GM21447 (cell line): ENCODE results near the gene HHATL.

ENCODE experiments used
- ATAC-seq: cut with Tn5 transposase; IDR thresholded peaks from one replicate; pipeline ENCODE4 v1.9.1; 2021; ENCODE audit not compliant: unreplicated experiment

HHATL gene

GRCh38 chr3:42685891-42686820 lies 16.4 kb downstream of the HHATL start:
- no peak for ATAC-seq

DNA sequence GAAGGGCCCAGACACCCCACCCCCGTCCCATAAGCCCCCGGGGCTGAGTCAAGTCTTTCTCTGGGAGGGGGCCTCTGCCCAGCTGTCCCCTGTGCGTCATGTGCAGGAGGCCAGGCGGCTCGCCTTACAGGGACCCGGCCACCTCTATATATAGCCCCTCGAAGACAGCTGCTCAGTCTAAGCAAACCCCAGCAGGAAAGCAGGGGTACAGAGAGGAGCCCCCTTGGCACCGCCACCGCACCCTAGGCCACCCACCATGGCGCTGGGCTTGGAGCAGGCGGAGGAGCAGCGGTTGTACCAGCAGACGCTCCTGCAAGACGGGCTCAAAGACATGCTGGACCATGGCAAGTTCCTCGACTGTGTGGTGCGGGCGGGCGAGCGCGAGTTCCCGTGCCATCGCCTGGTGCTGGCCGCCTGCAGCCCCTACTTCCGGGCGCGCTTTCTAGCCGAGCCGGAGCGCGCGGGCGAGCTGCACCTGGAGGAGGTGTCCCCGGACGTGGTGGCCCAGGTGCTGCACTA lies 17.2 kb downstream of the HHATL start, which contains the start of gene KLHL40:
Gene KLHL40 (plus strand): TSS at position 175 of the 519 bp plus-strand sequence. CDS start 82 bp downstream, at position 257.
- no peak for ATAC-seq

- ATAC-seq: no peak
These were observed 17.8 kb downstream of the HHATL start for GRCh38 chr3:42684632-42685362.

DNA sequence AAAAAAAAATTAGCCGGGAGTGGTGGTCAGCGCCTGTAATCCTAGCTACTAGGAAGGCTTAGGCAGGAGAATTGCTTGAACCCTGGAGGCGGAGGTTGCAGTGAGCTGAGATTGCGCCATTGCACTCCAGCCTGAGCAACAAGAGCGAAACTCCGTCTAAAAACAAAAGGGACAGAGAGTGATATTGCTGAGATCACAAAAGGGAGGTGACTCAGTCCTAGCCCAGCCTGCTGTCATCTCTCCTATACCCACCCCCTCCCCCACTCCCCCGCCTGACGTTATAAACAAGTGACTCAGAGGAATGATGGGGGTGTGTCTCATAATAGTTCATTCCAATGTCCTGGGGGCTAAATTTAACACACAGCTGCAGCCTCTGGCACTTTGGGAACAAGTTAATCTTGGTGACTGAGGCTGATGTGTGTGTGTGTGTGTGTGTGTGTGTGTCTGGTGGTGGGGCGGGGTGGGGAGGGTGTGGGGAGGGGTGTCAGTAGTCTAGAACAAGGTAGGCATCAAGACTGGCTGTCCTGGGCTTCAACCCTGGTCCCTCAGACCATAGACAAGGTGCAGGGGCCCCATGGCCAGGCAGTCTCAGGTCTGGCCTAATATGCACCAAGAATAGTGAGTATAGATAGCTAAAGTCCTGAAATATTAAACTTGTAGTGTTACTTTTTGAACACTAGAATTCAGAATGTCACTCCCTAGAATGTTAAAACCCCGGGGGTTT lies 18.6 kb downstream of the HHATL start:
- no peak for ATAC-seq

DNA sequence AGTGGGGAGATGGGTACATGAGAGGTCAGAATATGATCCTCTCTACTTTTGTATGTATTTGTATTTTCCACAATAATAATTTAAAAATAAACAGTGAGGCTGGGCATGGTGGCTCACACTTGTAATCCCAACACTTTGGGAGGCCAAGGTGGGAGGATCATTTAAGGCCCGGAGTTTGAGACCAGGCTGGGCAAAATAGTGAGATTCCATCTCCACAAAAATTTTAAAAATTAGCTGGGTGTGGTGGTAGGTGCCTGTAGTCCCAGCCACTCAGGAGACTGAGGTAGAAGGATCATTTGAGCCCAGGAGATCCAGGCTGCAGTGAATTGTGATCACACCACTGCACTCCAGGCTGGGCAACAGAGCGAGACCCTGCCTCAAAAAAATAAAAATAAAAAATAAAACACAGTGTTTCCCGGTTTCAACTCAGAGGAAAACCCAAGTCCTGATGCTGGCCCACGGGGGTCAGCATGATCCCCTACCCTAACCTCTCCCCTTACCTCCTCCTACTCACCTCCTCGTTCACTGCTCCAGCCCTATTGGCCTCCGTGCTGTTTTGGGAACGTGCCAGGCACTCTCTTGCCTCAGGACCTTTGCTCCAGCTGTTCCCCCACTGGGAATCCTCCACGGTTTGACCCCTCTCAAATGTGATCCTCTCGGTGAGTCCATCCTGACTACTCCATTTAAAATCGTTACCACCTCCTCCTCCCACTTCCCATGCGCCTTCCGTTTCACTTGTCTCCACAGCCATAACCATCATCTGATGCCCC lies 20.1 kb downstream of the HHATL start:
- no peak for ATAC-seq

- no peak for ATAC-seq
These were observed 21.1 kb downstream of the HHATL start for GRCh38 chr3:42681361-42682038.

DNA sequence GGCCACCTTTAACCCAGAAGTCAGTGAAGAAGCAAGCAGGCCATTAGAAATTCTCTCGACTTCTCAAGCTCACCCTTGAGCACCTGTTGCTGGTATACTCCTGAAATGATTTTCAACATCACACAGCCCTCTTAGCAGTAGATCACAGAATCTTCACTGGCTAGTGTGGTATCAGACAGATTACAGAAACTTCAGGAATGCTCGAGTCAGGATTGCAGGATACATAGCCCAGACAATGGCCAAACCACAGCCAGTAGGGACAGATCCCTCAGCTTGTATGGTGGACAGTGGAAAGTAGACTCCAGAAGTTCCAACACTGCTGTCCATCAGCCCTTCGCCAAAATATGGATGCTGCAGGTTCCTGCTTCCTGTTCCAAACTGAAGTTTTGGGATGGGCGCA lies 21.8 kb downstream of the HHATL start:
- ATAC-seq: no peak

GRCh38 chr3:42680271-42680670 lies 22.3 kb downstream of the HHATL start:
- no peak for ATAC-seq

DNA sequence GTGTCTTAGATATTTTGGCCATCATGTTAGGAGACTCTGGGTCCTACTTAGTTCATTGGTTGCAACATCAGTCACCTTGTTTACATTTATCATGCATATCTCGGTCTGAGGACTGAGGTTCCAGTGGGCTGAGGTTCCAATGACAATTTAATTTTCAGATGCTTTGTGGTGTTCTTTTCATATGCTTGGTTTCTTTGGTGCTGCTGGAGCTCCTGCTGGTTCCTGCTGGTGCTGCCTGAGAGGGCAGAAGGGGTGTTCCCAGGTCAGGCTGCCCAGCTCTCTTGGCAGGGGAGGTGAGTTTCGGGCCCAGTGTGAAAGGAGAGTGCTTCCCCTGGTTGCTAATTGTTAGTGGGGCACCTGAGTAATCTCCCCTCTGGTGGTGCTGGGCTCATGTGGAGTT lies 24.2 kb downstream of the HHATL start:
- no peak for ATAC-seq

- ATAC-seq: no peak
These were observed 26.7 kb downstream of the HHATL start for GRCh38 chr3:42675909-42676308.

DNA sequence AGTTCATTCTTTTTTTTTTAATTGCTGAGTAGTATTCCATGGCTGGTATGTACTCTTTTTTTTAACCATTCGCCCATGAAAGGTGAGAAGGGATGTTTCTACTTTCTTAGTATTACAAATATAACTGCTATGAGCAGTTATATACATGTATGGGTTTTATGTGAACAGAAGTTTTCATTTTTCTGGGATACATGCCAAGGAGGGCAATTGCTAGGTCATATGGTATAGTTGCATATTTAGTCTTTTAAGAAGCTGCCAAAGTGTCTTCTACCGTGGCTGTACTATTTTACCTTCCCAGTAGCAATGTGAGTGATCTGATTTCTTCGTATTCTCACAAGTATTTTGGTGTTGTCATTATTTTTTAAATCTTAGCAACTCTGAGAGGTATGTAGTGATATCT lies 28.5 kb downstream of the HHATL start:
- no peak for ATAC-seq

- ATAC-seq: no peak
These were observed 29.5 kb downstream of the HHATL start for GRCh38 chr3:42673082-42673481.

GRCh38 chr3:42672515-42672914 lies 30.1 kb downstream of the HHATL start:
- ATAC-seq: no peak

GRCh38 chr3:42670670-42671069 lies 31.9 kb downstream of the HHATL start:
- no peak for ATAC-seq

DNA sequence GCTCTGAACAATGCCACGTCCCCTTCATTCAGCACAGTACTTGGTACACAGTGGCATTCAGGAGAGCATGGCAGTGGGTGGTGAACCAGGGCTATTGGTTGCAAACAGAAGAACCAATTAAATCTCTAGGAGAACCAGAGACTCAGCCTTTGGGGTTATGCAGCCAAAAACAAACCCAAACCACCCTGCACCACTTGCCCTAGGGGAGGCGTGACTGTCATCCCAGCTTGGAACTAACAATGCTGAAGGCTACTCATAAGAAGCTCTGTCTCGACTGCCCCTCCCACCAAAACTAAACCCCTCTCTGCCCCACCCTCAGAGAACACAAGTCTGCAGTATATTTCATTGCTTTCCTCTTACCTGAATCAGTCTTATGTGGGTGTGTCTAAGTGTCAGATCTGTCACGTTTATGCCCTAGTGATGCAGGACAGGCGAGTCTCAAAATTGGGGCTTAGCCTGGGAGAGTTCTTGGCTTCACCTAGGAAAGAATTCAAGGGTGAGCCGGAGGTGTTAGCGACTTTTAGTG lies 32.5 kb downstream of the HHATL start:
- no peak for ATAC-seq

DNA sequence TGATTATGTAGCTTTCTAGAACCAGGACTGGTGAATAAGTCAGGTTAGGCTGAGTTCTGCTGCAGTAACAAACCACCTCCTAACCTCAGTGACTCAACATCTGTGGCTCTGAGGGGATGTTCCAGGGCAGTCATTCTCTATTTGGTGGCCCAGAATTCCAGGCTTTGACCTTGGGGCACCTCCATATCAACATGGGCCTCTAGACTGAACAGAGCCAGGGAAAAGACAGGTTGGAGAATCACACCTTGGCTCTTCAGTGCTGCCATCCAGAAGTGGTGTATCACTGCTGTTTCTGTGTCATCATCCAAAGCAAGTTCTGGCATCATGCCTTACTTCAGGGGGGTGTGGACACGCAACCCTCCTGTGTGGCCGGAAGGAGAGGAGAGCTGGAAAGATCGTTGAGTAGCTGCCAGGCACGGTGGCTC lies 33.8 kb downstream of the HHATL start:
- no peak for ATAC-seq

DNA sequence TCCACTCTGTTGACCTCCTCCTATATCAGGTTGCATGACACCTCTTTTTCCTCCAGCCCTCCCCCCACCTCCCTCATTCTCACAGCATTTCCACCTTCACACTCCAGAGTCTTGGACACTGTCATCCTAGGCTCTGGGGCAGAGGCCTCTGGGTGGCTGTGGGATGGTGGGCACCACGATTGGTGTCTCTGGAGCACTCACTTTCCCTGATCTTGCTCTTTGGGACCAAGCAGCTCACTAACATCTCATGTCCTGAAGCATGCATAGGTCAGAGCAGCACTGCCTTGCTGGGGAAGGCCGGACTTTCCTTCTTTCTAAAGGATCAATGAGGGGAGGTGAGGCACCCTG lies 34.2 kb downstream of the HHATL start:
- ATAC-seq: no peak

DNA sequence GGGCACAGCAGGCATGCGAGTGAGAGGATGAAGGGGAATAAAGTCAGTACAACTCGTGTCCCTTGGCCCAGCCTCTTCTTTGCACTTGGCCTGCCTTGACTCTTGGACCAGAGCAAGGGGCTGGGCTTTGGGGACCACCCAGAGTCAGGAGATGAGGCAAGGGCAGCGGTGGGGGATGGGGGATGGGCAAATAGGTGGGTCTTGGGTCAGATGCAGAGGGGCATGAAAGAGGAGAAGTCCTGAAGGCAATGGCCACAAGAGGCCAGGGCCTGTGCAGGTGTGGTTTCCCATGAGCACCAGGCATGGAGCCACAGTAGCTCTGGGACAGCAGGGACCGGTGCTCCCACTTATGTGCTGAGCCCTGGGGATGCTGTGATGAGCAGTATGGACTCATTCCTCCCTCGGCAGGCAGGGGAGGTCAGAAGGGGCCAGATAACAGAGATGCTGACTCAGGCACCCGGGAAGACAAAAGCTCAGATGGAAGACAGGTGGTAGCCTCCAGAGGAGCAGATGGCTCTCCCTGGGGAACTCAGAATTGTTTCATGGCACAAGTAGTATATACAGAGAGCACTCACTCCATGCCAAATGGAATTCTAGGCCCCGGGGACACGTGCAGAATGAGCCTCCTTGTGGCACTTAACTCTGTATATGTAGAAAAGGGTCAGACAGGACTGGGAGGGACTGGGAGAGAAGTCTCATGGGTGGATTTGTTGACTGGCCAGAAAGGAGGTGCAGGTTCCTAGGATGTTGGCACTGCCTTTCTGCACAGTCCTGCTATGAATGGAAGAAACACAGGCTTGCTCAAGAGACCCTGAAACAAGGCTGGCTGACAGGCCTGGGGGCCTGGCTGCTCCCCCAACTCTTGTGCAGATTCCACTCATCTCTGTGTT lies 34.8 kb downstream of the HHATL start:
- no peak for ATAC-seq

DNA sequence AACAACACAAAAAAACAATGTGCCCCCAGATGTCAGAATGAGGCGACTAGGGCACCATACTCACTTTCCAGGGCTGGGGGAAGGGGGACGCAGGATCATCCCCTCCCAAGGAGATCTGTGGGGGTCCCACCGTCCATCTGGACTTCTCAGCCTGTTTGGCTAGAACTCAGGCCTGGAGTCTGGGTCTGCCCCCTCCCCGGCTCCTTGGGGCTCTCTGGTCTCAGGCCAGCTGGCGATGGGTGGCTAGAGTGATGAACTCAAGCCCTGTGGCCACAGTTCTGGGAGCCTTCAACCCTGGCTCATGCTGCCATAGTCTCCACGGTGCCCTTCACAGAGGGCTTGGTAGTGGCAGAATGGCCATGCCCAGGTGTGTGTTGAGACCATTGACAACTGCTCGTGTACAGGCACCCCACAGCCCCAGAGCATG lies 35.5 kb downstream of the HHATL start:
- ATAC-seq: no peak
